Measurements from ENCODE around the gene GMPPA. TPM values are rescaled to one million over a fixed set of nuclear protein-coding genes. Genes with fewer than 3 reads are reported as not detected.

Gene GMPPA
- total and polyA plus RNA-seq, 2 donors (not counting 1 experiment from before 2014, with no cell fraction given): 38.3 to 59.7 TPM

GRCh38 chr2:219519526-219519916 lies 20.8 kb downstream of the GMPPA start:
- H3K4me3 ChIP-seq (replicated peaks in 1 of 4; ENCODE audit: control extremely low read depth in 1 of 4, insufficient read depth in 1 of 4, low read depth in 3 of 4, low read length in 4 of 4): no peak overlapping the region
- H3K36me3 ChIP-seq (ENCODE audit: control insufficient read depth, insufficient read depth, low read length): no peaks in the 10 kb centered on the region
- peaks cover 14% of the 10 kb centered on the region for H3K4me1 ChIP-seq (ENCODE audit: control insufficient read depth, extremely low read depth, insufficient read depth, low read length)
- no peaks in the 10 kb centered on the region for H3K9me3 ChIP-seq (ENCODE audit: control insufficient read depth, insufficient read depth, low read depth, low read length)
- no peak overlapping the region for H3K9ac ChIP-seq (ENCODE audit: insufficient read depth, low read length)
- no peaks in the 10 kb centered on the region for H3K79me2 ChIP-seq (ENCODE audit: control insufficient read depth, insufficient read depth, low read length)
- TF ChIP-seq EZH2 (IDR thresholded peaks at IDR 0.05; ENCODE audit: low read length, missing control alignments): no peak
- TF ChIP-seq CTCF (conservative IDR thresholded peaks at IDR 0.05 in 1 of 2, IDR thresholded peaks at IDR 0.05 in 1 of 2; ENCODE audit: low read depth in 1 of 2, low read length in 2 of 2): no peak
- no peak for DNase-seq (ENCODE audit: low read depth in 2 of 2)
- no peak overlapping the region for H2AFZ ChIP-seq (ENCODE audit: low read length)
- no peak overlapping the region for H3K4me2 ChIP-seq (ENCODE audit: extremely low read depth, insufficient read depth, low read length)
- H3K27ac ChIP-seq (ENCODE audit: insufficient read depth, low read length): no peak overlapping the region
- peaks cover 24% of the 10 kb centered on the region for H3K27me3 ChIP-seq (ENCODE audit: control insufficient read depth, insufficient read depth, low read length)
- H4K20me1 ChIP-seq (ENCODE audit: control insufficient read depth, extremely low read depth, insufficient read depth, low read length): no peaks in the 10 kb centered on the region

DNA sequence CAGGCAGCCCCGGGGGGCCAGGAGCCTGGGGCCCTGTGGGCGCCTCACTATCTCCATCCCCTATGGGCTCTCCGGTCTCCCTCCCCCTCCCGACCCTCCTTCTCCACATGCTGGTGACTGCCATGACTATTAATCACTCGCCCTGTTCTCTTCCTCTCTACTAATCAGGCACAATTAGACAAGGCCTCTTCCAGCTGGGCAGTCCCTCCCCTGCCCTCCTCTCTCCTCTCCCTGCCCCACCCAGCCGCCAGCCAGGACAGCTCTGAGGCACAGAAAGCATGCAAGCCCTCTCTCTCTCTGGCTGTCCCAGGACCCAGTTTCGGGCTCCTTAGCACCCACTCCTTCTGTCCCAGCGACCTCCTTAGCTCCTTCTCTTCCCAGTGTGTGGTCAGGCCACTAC lies 21.4 kb downstream of the GMPPA start:
- no peaks in the 10 kb centered on the region for H3K36me3 ChIP-seq (ENCODE audit: control insufficient read depth, insufficient read depth, low read length)
- H3K27me3 ChIP-seq (ENCODE audit: control insufficient read depth, insufficient read depth, low read length): peaks cover 22% of the 10 kb centered on the region
- DNase-seq (ENCODE audit: low read depth in 2 of 2): no peak
- no peak overlapping the region for H3K4me3 ChIP-seq (replicated peaks in 1 of 4; ENCODE audit: control extremely low read depth in 1 of 4, insufficient read depth in 1 of 4, low read depth in 3 of 4, low read length in 4 of 4)
- H3K4me1 ChIP-seq (ENCODE audit: control insufficient read depth, extremely low read depth, insufficient read depth, low read length): peaks cover 14% of the 10 kb centered on the region
- no peak overlapping the region for H3K9ac ChIP-seq (ENCODE audit: insufficient read depth, low read length)
- no peaks in the 10 kb centered on the region for H4K20me1 ChIP-seq (ENCODE audit: control insufficient read depth, extremely low read depth, insufficient read depth, low read length)
- no peaks in the 10 kb centered on the region for H3K9me3 ChIP-seq (ENCODE audit: control insufficient read depth, insufficient read depth, low read depth, low read length)
- H3K27ac ChIP-seq (ENCODE audit: insufficient read depth, low read length): no peak overlapping the region
- TF ChIP-seq EZH2 (IDR thresholded peaks at IDR 0.05; ENCODE audit: low read length, missing control alignments) (no peak), CTCF (conservative IDR thresholded peaks at IDR 0.05 in 1 of 2, IDR thresholded peaks at IDR 0.05 in 1 of 2; ENCODE audit: low read depth in 1 of 2, low read length in 2 of 2) (no peak)
- no peak overlapping the region for H3K4me2 ChIP-seq (ENCODE audit: extremely low read depth, insufficient read depth, low read length)
- no peak overlapping the region for H2AFZ ChIP-seq (ENCODE audit: low read length)
- no peaks in the 10 kb centered on the region for H3K79me2 ChIP-seq (ENCODE audit: control insufficient read depth, insufficient read depth, low read length)

DNA sequence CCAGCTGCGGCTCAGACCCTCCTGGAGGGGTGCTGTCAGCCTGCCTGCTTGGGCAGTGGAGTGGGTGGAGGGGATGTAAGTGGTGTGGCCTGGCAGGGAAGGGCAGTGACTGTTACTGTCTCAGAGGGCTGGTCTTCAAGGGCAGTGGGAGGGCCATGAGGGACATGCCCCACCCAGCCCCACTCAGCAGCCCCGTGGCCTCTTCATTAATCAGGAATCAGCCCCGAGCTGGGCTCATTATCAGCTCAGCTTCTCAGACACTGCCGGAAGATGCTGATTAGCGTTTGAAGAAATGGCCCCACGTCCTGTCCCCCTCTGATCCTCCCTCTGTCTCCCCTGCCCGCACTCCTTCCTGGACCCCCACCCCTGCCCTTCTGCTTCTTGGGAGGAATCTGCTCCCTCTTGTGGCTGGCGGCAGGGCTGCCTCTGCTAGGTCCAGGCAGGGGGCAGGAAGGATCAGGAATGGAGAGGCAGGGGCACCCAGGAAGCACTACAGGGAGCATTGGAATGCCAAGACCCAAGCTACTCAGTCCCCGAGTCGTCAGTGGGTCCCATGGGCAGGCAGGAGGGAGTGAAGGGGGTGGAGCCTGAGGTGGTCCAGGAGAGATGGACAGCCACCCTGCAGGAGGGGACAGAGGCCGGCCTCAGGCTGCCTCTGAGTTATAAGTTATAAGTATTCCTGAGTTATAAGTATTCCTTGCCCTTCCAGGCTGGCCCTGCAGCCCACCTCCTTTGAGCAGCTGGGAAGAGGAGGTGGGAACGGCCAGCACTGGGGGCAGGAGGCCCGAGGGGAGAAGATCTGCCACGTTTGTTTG lies 22.6 kb downstream of the GMPPA start:
- Histone ChIP-seq H3K4me1 (ENCODE audit: control insufficient read depth, extremely low read depth, insufficient read depth, low read length) (peaks cover 14% of the 10 kb centered on the region), H2AFZ (ENCODE audit: low read length) (peak overlapping the region; percentile 39), H3K9ac (ENCODE audit: insufficient read depth, low read length) (no peak overlapping the region), H3K9me3 (ENCODE audit: control insufficient read depth, insufficient read depth, low read depth, low read length) (no peaks in the 10 kb centered on the region), H4K20me1 (ENCODE audit: control insufficient read depth, extremely low read depth, insufficient read depth, low read length) (no peaks in the 10 kb centered on the region), H3K4me2 (ENCODE audit: extremely low read depth, insufficient read depth, low read length) (peak overlapping the region; percentile 27), H3K4me3 (replicated peaks in 1 of 4; ENCODE audit: control extremely low read depth in 1 of 4, insufficient read depth in 1 of 4, low read depth in 3 of 4, low read length in 4 of 4) (no peak overlapping the region), H3K27ac (ENCODE audit: insufficient read depth, low read length) (no peak overlapping the region), H3K27me3 (ENCODE audit: control insufficient read depth, insufficient read depth, low read length) (peaks cover 12% of the 10 kb centered on the region), H3K36me3 (ENCODE audit: control insufficient read depth, insufficient read depth, low read length) (no peaks in the 10 kb centered on the region), H3K79me2 (ENCODE audit: control insufficient read depth, insufficient read depth, low read length) (no peaks in the 10 kb centered on the region)
- DNase-seq (ENCODE audit: low read depth in 2 of 2): peak; percentile 41 to 56
- TF ChIP-seq EZH2 (IDR thresholded peaks at IDR 0.05; ENCODE audit: low read length, missing control alignments) (no peak), CTCF (conservative IDR thresholded peaks at IDR 0.05 in 1 of 2, IDR thresholded peaks at IDR 0.05 in 1 of 2; ENCODE audit: low read depth in 1 of 2, low read length in 2 of 2) (peak; percentile 64 to 81)

All from fibroblast of lung (primary cell).